GM10266 (cell line): ENCODE results near the gene SOWAHA.

Experiments used
- DNase-seq: peaks from one replicate; pipeline ENCODE4 v3.0.0; 2012; ENCODE audit errors: extremely low spot score
- CTCF ChIP-seq: IDR thresholded peaks from 2 replicates; pipeline ENCODE4 v1.5.1; 2012; ENCODE audit warnings: mild to moderate bottlenecking, low read depth; ENCODE audit not compliant: control insufficient read depth, insufficient read depth; ENCODE audit errors: missing control alignments

The SOWAHA gene

GRCh38 chr5:132808448-132808847 lies 4.7 kb upstream of the SOWAHA start:
- DNase-seq, result no peak
- no peak for TF ChIP-seq CTCF

- no peak for DNase-seq
- TF ChIP-seq CTCF, result no peak
Observed at GRCh38 chr5:132808866-132809265, 4.2 kb upstream of the SOWAHA start.

GRCh38 chr5:132810605-132811004 lies 2.5 kb upstream of the SOWAHA start:
- no peak for TF ChIP-seq CTCF
- DNase-seq, result no peak

- no peak for DNase-seq
- no peak for TF ChIP-seq CTCF
Observed at GRCh38 chr5:132812123-132812765, 858 bp upstream of the SOWAHA start.

- peak; percentile 72 for DNase-seq
Observed at GRCh38 chr5:132813599-132814502, 749 bp downstream of the SOWAHA start.

GRCh38 chr5:132814503-132815294 lies 1.6 kb downstream of the SOWAHA start:
- no peak for TF ChIP-seq CTCF
- no peak for DNase-seq

More at GRCh38 chr5:132813599-132814502, 749 bp downstream of the SOWAHA start:
- TF ChIP-seq CTCF, result no peak
